HG03439 (cell line): ENCODE measurements around the gene ARHGEF25.
"Not testable (repeated sequence)": the region's sequence is repeated elsewhere in the genome, so short reads cannot be mapped to it uniquely, and the experiment has no call there.

ENCODE experiments used
- ATAC-seq: cut with Tn5 transposase; IDR thresholded peaks from one replicate; pipeline ENCODE4 v1.9.1; 2021; ENCODE audit warnings: mild to moderate bottlenecking, moderate library complexity; ENCODE audit not compliant: unreplicated experiment

The ARHGEF25 gene

DNA sequence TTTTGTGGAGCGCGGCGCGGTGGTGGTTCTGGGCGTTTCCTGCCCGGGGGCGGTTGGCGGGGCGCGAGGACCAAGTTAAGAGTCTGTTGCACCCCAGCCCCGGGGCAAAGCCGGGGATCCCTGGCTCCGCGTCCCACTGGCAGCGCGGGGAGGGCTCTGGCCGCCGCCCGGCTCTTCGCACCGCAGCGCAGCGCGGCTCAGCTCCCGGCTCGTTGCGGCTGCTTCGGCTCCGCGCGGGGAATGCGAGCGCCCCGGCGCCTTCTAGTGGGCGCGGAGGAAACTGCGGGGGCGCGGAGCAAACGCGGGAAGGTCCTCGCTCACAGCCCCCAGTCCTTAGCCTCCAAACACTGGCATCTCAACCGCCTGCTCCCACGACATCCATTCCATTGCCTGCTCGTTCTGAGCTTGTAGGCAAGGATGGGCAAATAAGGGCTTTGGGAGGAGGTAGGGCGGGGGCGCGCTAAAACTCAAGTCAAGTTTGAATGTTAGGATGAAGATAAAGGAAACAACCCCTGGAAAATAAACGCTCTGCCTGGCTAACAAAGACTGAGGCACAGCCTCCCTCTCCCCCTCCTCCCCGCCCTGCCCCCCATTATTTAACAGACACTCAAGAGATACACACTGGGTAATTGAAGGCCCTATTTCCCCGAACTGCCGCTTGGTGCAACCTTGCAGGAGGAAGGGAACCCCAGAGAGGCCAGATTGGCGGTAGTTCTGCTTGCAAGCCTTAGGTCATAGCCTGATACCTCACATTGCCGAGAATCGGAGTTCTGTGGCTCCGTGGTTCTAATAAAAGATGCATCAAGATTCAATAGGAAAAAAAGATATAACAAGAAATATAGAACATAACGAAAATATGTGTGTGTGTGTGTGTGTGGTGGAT lies 22.0 kb downstream of the ARHGEF25 start, which contains the start of gene B4GALNT1:
Gene B4GALNT1 (minus strand): TSS at position 244 of the 883 bp plus-strand sequence. CDS start 1,069 bp downstream, outside the sequence.
- peak; percentile 66 for ATAC-seq

DNA sequence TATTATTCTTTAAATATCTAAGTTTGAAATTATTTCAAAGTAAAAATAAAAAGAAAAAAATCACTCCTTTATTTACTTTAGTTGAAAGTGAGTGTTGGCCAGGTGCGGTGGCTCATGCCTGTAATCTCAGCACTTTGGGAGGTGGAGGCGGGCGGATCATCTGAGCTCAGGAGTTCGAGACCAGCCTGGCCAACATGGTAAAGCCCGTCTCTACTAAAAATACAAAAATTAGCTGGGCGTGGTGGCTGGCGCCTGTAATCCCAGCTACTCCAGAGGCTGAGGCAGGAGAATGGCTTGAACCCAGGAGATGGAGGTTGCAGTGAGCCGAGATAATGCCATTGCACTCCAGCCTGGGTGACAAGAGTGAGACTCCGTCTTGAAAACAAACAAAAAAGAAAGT lies 25.5 kb downstream of the ARHGEF25 start:
- ATAC-seq: not testable (repeated sequence)

DNA sequence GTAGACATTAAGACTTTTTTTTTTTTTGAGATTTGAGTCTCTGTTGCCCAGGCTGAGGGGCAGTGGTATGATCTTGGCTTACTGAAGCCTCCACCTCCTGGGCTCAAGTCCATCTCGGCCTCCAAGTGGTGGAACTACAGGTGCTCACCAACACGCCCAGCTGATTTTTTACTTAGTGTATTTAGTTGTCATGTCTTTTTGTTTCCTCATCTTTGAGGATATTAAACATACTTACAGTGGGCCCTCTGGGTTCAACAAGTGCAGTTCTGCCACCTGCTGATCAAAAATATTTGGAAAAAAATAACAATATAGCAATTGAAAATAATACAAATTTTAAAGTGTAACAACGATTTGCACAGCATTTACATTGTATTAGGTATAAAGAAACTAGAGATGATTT lies 26.1 kb downstream of the ARHGEF25 start:
- no peak for ATAC-seq

GRCh38 chr12:57638096-57638495 lies 26.9 kb downstream of the ARHGEF25 start:
- no peak for ATAC-seq

DNA sequence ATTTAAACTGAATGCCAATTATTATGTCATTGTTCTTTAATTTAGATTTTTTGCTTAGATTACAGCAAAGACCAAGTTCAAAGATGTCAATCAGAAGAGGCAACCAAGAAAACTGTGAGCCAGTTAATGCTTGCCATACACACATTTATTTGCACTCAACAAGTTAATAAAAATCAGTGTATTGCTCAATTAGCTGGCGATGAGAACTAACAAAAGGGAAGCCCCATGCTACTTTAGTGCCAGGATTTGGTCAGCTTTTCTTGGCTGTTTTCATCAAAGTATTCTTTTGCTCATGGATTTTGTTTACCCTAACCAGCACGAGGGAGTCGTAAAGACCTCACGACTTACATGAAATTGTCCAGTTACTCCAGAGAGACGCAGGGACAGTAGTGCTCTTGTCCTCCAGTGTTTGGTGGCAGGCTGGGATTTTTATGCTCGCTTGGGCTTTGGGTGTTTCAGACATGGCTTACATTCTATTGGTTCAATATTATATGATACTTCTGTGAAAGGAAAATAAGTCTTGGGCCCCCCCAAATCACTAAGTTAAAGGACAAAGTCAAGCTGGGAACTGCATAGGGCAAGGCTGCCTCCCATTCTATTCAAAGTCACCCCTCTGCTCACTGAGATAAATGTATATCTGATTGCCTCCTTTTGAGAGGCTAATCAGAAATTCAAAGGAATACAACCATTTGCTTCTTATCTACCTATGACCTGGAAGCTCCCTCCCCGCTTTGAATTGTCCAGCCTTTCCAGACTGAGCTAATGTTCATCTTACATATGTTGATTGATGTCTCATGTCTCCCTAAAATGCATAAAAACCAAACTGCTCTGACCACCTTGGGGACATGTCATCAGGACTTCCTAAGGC lies 29.2 kb downstream of the ARHGEF25 start:
- ATAC-seq: no peak

DNA sequence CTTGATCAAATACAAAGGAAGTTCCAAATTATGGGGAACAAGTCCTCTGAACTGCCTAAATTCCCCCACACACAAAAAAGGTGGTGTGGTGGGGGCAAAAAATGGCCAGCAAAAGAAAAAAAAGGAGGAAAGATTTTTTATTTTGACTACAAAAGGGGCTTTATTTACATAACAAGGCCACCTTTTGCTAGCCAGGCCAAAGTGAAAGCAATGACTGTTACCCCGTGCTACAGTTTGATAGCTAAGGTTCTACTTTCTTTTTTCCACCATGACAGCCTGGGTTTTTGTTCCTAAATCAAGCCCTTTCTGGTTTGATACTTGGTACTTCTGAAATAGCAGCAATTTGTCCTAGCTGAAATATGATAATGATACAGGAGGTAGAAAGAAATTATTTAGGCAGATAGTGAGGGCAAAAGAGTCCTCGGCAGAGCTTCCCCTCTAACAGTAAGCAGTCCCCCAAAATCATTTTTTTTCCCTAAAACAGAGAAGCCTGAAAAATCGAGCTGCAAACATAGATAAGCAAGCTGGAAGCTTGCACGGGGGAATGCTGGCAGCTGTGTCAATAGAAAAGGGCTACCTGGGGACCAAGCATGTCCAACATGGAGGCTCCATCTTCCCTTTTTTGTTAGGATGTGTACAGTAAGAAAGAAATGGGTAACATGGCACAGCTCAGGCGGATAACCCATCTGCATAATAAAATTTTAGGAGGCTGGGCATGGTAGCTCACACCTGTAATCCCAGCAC lies 30.6 kb downstream of the ARHGEF25 start:
- no peak for ATAC-seq

GRCh38 chr12:57645990-57646658 lies 34.9 kb downstream of the ARHGEF25 start:
- ATAC-seq: not testable (repeated sequence)

DNA sequence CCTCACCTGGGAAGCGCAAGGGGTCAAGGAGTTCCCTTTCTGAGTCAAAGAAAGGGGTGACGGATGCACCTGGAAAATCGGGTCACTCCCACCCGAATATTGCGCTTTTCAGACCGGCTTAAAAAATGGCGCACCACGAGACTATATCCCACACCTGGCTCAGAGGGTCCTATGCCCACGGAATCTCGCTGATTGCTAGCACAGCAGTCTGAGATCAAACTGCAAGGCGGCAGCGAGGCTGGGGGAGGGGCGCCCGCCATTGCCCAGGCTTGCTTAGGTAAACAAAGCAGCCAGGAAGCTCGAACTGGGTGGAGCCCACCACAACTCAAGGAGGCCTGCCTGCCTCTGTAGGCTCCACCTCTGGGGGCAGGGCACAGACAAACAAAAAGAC lies 35.4 kb downstream of the ARHGEF25 start:
- ATAC-seq: not testable (repeated sequence)

DNA sequence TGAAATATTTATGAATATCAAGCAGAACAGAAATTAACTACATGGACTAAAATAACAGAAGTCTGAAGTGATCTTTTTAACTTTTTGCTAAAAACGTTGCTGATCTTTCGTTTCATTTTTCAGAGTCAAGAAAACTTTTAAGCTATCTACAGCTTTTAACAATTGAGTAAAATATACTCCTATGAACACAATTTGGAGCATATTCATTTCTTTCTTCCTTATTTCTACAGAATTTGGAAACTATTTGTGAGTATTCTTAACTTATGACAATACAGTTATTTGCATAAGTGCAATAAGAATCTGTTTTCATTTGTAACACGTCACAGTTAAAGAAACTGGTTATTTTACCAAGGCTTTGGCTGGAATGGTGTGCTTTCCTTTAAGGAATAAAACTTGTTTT lies 42.8 kb downstream of the ARHGEF25 start:
- ATAC-seq: no peak

GRCh38 chr12:57655541-57656240 lies 44.5 kb downstream of the ARHGEF25 start:
- ATAC-seq: no peak

DNA sequence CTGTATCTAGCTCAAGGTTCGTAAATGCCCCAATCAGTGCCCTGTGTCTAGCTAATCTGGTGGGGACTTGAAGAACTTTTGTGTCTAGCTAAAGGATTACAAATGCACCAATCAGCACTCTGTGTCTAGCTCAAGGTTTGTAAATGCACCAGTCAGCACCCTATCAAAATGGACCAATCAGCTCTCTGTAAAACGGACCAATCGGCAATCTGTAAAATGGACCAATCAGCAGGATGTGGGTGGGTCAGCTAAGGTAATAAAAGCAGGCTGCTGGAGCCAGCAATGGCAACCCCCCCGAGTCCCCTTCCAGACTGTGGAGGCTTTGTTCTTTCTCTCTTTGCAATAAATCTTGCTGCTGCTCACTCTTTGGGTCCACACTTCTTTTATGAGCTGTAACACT lies 45.2 kb downstream of the ARHGEF25 start:
- ATAC-seq: not testable (repeated sequence)

GRCh38 chr12:57657744-57658143 lies 46.5 kb downstream of the ARHGEF25 start:
- ATAC-seq: no peak

GRCh38 chr12:57658890-57659289 lies 47.7 kb downstream of the ARHGEF25 start:
- no peak for ATAC-seq

DNA sequence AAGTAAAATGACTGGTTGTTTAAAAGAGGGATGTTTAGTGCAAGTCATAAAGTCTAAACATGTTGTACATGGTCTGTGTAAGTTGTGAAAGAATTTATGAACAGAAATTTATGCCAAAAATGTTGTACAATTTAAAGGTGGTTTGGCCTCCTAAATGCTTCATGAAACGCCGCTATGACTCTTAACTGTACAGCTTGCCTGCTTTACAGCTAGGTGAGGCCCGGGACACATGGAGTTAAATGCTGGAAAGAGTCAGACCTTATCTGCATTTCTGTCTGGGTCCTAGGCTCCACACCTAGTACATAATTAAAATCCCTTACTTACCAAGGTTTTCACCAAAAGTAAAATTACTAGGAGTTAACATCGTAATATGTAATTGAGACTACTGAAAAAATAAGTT lies 50.1 kb downstream of the ARHGEF25 start:
- ATAC-seq: no peak

DNA sequence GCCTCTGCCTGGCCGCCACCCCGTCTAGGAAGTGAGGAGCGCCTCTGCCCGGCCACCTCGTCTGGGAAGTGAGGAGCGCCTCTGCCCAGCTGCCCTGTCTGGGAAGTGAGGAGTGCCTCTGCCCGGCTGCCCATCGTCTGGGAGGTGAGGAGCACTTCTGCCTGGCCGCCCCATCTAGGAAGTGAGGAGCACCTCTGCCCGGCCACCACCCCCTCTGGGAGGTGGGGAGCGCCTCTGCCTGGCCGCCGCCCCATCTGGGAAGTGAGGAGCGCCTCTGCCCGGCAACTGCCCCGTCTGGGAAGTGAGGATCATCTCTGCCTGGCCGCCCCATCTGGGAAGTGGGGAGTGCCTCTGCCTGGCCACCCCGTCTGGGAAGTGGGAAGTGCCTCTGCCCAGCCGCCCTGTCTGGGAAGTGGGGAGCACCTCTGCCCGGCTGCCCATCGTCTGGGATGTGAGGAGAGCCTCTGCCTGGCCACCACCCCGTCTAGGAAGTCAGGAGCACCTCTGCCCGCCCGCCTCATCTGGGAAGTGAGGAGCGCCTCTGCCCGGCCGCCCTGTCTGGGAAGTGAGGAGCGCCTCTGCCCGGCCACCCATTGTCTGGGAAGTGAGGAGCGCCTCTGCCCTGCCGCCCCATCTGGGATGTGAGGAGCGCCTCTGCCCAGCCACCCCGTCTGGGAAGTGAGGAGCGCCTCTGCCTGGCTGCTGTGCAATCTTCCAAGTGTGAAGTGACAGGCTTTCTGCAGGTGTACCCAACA lies 54.0 kb downstream of the ARHGEF25 start:
- not testable (repeated sequence) for ATAC-seq
